Ishikawa (cell line): ENCODE data around the gene NRCAM.

Experiments
- CEBPB ChIP-seq: IDR thresholded peaks from 2 replicates; pipeline ENCODE4 v1.6.1; 2012
- EP300 ChIP-seq: IDR thresholded peaks from 2 replicates; pipeline ENCODE4 v1.6.1; 2012; ENCODE audit warnings: borderline replicate concordance
- MAX ChIP-seq: IDR thresholded peaks from 2 replicates; pipeline ENCODE4 v1.6.1; 2012
- TAF1 ChIP-seq: IDR thresholded peaks from 2 replicates; pipeline ENCODE4 v1.6.1; 2012; ENCODE audit warnings: low read depth, mild to moderate bottlenecking
- TEAD4 ChIP-seq: IDR thresholded peaks from 2 replicates; pipeline ENCODE4 v1.6.1; 2012
- TF ChIP-seq, protein P1 (sequence below): IDR thresholded peaks from 2 replicates; pipeline ENCODE4 v1.6.1; 2012; ENCODE audit warnings: low read depth, mild to moderate bottlenecking

- no peak for TF ChIP-seq TEAD4
- TF ChIP-seq TAF1 = no peak
- TF ChIP-seq MAX = no peak
- TF ChIP-seq EP300 = no peak
- TF ChIP-seq, protein P1, sequence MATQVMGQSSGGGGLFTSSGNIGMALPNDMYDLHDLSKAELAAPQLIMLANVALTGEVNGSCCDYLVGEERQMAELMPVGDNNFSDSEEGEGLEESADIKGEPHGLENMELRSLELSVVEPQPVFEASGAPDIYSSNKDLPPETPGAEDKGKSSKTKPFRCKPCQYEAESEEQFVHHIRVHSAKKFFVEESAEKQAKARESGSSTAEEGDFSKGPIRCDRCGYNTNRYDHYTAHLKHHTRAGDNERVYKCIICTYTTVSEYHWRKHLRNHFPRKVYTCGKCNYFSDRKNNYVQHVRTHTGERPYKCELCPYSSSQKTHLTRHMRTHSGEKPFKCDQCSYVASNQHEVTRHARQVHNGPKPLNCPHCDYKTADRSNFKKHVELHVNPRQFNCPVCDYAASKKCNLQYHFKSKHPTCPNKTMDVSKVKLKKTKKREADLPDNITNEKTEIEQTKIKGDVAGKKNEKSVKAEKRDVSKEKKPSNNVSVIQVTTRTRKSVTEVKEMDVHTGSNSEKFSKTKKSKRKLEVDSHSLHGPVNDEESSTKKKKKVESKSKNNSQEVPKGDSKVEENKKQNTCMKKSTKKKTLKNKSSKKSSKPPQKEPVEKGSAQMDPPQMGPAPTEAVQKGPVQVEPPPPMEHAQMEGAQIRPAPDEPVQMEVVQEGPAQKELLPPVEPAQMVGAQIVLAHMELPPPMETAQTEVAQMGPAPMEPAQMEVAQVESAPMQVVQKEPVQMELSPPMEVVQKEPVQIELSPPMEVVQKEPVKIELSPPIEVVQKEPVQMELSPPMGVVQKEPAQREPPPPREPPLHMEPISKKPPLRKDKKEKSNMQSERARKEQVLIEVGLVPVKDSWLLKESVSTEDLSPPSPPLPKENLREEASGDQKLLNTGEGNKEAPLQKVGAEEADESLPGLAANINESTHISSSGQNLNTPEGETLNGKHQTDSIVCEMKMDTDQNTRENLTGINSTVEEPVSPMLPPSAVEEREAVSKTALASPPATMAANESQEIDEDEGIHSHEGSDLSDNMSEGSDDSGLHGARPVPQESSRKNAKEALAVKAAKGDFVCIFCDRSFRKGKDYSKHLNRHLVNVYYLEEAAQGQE = no peak
- TF ChIP-seq CEBPB = no peak
These were observed 331.4 kb downstream of the NRCAM start for GRCh38 chr7:108124820-108125219.
